HepG2 (cell line): ENCODE data around the gene RGCC. TPM values are rescaled to one million over a fixed set of nuclear protein-coding genes. Genes with fewer than 3 reads are reported as not detected.

ENCODE experiments used
- FOXM1 ChIP-seq: sonication (generic); formaldehyde crosslinking; IDR thresholded peaks from 2 replicates; pipeline ENCODE4 v1.5.0; 2020; ENCODE audit warnings: missing genetic modification reagents
- KAT2B ChIP-seq: fragments of 150-350 bp; IDR thresholded peaks from 2 replicates; pipeline ENCODE4 v1.6.1; 2014; ENCODE audit warnings: low read depth, low read length, borderline replicate concordance
- KLF9 ChIP-seq: IDR thresholded peaks from 2 replicates; pipeline ENCODE4 v1.6.1; 2016; ENCODE audit warnings: low read depth
- PATZ1 ChIP-seq: sonication (generic); formaldehyde crosslinking; IDR thresholded peaks from 2 replicates; pipeline ENCODE4 v1.4.0; 2020; ENCODE audit warnings: missing genetic modification reagents
- PRDM15 ChIP-seq: sonication (generic); formaldehyde crosslinking; IDR thresholded peaks from 2 replicates; pipeline ENCODE4 v1.4.0; 2020; ENCODE audit warnings: missing genetic modification reagents
- SMC3 ChIP-seq: IDR thresholded peaks from 2 replicates; pipeline ENCODE4 v1.6.1; 2011; ENCODE audit warnings: low read length, improper control_type of control experiment
- SRF ChIP-seq: IDR thresholded peaks from 2 replicates; pipeline ENCODE4 v1.6.1; 2011; ENCODE audit warnings: mild to moderate bottlenecking, low read depth, low read length, moderate library complexity
- STAG1 ChIP-seq: sonication (generic); formaldehyde crosslinking; IDR thresholded peaks from 2 replicates; pipeline ENCODE4 v1.4.0; 2020; ENCODE audit warnings: missing genetic modification reagents
- ZNF12 ChIP-seq: sonication (generic); formaldehyde crosslinking; IDR thresholded peaks from 2 replicates; pipeline ENCODE4 v1.5.0; 2020; ENCODE audit warnings: missing genetic modification reagents
- ZNF160 ChIP-seq: sonication (generic); formaldehyde crosslinking; IDR thresholded peaks from 2 replicates; pipeline ENCODE4 v1.8.0; 2022; ENCODE audit warnings: mild to moderate bottlenecking, inconsistent platforms, missing genetic modification reagents
- ZNF776 ChIP-seq: sonication (generic); formaldehyde crosslinking; IDR thresholded peaks from 2 replicates; pipeline ENCODE4 v1.4.0; 2020; ENCODE audit warnings: mild to moderate bottlenecking, missing genetic modification reagents
- polyA plus RNA-seq, 8 experiments: library from polyadenylated mRNA; depleted of rRNA in 3 of 8; stranded (reverse) in 7 of 8; unstranded in 1 of 8; fragments of >200 nt; fragmentation: Illumina TruSeq in 4 of 8; extraction: Trizol in 4 of 8; gene quantifications; 2 replicates each; pipeline versions ENCODE4 v1.2.1 to v1.2.3, GENCODE V29; 2011 to 2016; ENCODE audit warnings: low read depth in 4 of 8, missing spikeins in 1 of 8, mixed read lengths in 1 of 8; ENCODE audit not compliant: insufficient read depth in 1 of 8
- total RNA-seq, 5 experiments: library from RNA; depleted of rRNA; stranded (reverse); fragments of >200 nt; fragmentation: Illumina TruSeq; extraction: Trizol; gene quantifications; 2 replicates each; pipeline ENCODE4 v1.2.3, GENCODE V29; 2016; ENCODE audit warnings: low read depth in 1 of 5
- TF ChIP-seq, protein P1 (sequence below): sonication (generic); formaldehyde crosslinking; IDR thresholded peaks from 2 replicates; pipeline ENCODE4 v1.4.0; 2020; ENCODE audit warnings: missing genetic modification reagents
- TF ChIP-seq, protein P2 (sequence below): sonication (generic); formaldehyde crosslinking; IDR thresholded peaks from 2 replicates; pipeline ENCODE4 v1.5.1; 2020; ENCODE audit warnings: missing genetic modification reagents, mild to moderate bottlenecking, borderline replicate concordance
- TF ChIP-seq, protein P3 (sequence below): sonication (generic); formaldehyde crosslinking; IDR thresholded peaks from 2 replicates; pipeline ENCODE4 v1.9.0; 2021; ENCODE audit warnings: missing genetic modification reagents, borderline replicate concordance
- TF ChIP-seq, protein P4 (sequence below): sonication (generic); formaldehyde crosslinking; IDR thresholded peaks from 2 replicates; pipeline ENCODE4 v1.5.0; 2020; ENCODE audit warnings: mild to moderate bottlenecking, missing genetic modification reagents, moderate library complexity

The RGCC gene
- total and polyA plus RNA-seq, 2 of the 13 experiments (the other 11 are each of a cell fraction or from before 2014, with no cell fraction given) = 0.20 to 8.4 TPM

- no peak for TF ChIP-seq PRDM15 (CRISPR knock-in tag)
- TF ChIP-seq PATZ1 (CRISPR knock-in tag) = peak; percentile 38; the same call in 1 of the 2 replicates
- TF ChIP-seq, protein P1, sequence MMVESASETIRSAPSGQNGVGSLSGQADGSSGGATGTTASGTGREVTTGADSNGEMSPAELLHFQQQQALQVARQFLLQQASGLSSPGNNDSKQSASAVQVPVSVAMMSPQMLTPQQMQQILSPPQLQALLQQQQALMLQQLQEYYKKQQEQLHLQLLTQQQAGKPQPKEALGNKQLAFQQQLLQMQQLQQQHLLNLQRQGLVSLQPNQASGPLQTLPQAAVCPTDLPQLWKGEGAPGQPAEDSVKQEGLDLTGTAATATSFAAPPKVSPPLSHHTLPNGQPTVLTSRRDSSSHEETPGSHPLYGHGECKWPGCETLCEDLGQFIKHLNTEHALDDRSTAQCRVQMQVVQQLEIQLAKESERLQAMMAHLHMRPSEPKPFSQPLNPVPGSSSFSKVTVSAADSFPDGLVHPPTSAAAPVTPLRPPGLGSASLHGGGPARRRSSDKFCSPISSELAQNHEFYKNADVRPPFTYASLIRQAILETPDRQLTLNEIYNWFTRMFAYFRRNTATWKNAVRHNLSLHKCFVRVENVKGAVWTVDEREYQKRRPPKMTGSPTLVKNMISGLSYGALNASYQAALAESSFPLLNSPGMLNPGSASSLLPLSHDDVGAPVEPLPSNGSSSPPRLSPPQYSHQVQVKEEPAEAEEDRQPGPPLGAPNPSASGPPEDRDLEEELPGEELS (CRISPR knock-in tag) = no peak
- TF ChIP-seq, protein P2, sequence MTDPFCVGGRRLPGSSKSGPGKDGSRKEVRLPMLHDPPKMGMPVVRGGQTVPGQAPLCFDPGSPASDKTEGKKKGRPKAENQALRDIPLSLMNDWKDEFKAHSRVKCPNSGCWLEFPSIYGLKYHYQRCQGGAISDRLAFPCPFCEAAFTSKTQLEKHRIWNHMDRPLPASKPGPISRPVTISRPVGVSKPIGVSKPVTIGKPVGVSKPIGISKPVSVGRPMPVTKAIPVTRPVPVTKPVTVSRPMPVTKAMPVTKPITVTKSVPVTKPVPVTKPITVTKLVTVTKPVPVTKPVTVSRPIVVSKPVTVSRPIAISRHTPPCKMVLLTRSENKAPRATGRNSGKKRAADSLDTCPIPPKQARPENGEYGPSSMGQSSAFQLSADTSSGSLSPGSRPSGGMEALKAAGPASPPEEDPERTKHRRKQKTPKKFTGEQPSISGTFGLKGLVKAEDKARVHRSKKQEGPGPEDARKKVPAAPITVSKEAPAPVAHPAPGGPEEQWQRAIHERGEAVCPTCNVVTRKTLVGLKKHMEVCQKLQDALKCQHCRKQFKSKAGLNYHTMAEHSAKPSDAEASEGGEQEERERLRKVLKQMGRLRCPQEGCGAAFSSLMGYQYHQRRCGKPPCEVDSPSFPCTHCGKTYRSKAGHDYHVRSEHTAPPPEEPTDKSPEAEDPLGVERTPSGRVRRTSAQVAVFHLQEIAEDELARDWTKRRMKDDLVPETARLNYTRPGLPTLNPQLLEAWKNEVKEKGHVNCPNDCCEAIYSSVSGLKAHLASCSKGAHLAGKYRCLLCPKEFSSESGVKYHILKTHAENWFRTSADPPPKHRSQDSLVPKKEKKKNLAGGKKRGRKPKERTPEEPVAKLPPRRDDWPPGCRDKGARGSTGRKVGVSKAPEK (CRISPR knock-in tag) = no peak
- TF ChIP-seq ZNF776 (CRISPR knock-in tag) = no peak
- TF ChIP-seq, protein P3, sequence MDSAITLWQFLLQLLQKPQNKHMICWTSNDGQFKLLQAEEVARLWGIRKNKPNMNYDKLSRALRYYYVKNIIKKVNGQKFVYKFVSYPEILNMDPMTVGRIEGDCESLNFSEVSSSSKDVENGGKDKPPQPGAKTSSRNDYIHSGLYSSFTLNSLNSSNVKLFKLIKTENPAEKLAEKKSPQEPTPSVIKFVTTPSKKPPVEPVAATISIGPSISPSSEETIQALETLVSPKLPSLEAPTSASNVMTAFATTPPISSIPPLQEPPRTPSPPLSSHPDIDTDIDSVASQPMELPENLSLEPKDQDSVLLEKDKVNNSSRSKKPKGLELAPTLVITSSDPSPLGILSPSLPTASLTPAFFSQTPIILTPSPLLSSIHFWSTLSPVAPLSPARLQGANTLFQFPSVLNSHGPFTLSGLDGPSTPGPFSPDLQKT (CRISPR knock-in tag) = no peak
- TF ChIP-seq ZNF160 (CRISPR knock-in tag) = no peak
- TF ChIP-seq KLF9 = no peak
- TF ChIP-seq, protein P4, sequence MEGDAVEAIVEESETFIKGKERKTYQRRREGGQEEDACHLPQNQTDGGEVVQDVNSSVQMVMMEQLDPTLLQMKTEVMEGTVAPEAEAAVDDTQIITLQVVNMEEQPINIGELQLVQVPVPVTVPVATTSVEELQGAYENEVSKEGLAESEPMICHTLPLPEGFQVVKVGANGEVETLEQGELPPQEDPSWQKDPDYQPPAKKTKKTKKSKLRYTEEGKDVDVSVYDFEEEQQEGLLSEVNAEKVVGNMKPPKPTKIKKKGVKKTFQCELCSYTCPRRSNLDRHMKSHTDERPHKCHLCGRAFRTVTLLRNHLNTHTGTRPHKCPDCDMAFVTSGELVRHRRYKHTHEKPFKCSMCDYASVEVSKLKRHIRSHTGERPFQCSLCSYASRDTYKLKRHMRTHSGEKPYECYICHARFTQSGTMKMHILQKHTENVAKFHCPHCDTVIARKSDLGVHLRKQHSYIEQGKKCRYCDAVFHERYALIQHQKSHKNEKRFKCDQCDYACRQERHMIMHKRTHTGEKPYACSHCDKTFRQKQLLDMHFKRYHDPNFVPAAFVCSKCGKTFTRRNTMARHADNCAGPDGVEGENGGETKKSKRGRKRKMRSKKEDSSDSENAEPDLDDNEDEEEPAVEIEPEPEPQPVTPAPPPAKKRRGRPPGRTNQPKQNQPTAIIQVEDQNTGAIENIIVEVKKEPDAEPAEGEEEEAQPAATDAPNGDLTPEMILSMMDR (CRISPR knock-in tag) = peak; percentile 78
- no peak for TF ChIP-seq SRF
- no peak for TF ChIP-seq FOXM1 (CRISPR knock-in tag)
- TF ChIP-seq ZNF12 = no peak
- TF ChIP-seq STAG1 (CRISPR knock-in tag) = peak; percentile 89
- TF ChIP-seq SMC3 = peak; percentile 72
- no peak for TF ChIP-seq KAT2B
These were observed 45.8 kb upstream of the RGCC start (continued) for GRCh38 chr13:41411522-41411921.
